H1 (cell line): ENCODE results near the gene CFAP221. TPM values are rescaled to one million over a fixed set of nuclear protein-coding genes. Genes with fewer than 3 reads are reported as not detected.

Experiments used
- CTCF ChIA-PET: fragments of 300-600 bp; sonication (Branson Sonifier 250); formaldehyde crosslinking; loops from one replicate; lab custom pipeline; 2021; ENCODE audit not compliant: partially characterized antibody; lab: Charles Lee
- POLR2A ChIA-PET: fragments of 300-600 bp; sonication (Branson Sonifier 250); formaldehyde crosslinking; loops from one replicate; lab custom pipeline; 2021; ENCODE audit warnings: inconsistent platforms; ENCODE audit not compliant: partially characterized antibody; lab: Charles Lee
- DNase-seq, 2 experiments: peaks; one replicate each; pipeline versions ENCODE4 v3.0.0 to v3.0.0-alpha.2; 2010 to 2022; ENCODE audit warnings: low spot score in 2 of 2, low read depth in 1 of 2, mixed read lengths in 1 of 2
- FAIRE-seq: peaks from 2 replicates; lab custom pipeline; 2011; peaks lifted over from hg19 to GRCh38; lab: Jason Lieb, UNC
- H2AFZ ChIP-seq: 2 replicates; pipeline ENCODE4 v1.8.1; 2012; ENCODE audit warnings: low read length, inconsistent platforms
- H2AK5ac ChIP-seq: 2 replicates; pipeline ENCODE4 v1.6.1; 2013; ENCODE audit warnings: low read depth, low read length
- H2BK120ac ChIP-seq: replicated peaks from 2 replicates; pipeline ENCODE3; 2013; ENCODE audit warnings: low read depth, low read length, inconsistent platforms
- H2BK12ac ChIP-seq: 2 replicates; pipeline ENCODE4 v1.6.1; 2013; ENCODE audit warnings: low read depth, low read length
- H2BK15ac ChIP-seq: 2 replicates; pipeline ENCODE4 v1.6.1; 2013; ENCODE audit warnings: low read length
- H2BK20ac ChIP-seq: 2 replicates; pipeline ENCODE4 v1.6.1; 2013; ENCODE audit warnings: low read length
- H2BK5ac ChIP-seq: 2 replicates; pipeline ENCODE4 v1.6.1; 2013; ENCODE audit warnings: low read depth, low read length
- H3K14ac ChIP-seq: 2 replicates; pipeline ENCODE4 v1.6.1; 2013; ENCODE audit warnings: inconsistent platforms; ENCODE audit not compliant: insufficient read length
- H3K18ac ChIP-seq: 2 replicates; pipeline ENCODE4 v1.6.1; 2013; ENCODE audit warnings: low read length; ENCODE audit errors: extremely low read depth
- H3K23ac ChIP-seq: 2 replicates; pipeline ENCODE4 v1.6.1; 2013; ENCODE audit warnings: inconsistent platforms; ENCODE audit not compliant: insufficient read length
- H3K23me2 ChIP-seq: 2 replicates; pipeline ENCODE4 v1.6.1; 2013; ENCODE audit warnings: low read depth, low read length
- H3K27ac ChIP-seq: 2 replicates; pipeline ENCODE4 v1.6.1; 2011; ENCODE audit warnings: low read depth, low read length, inconsistent platforms
- H3K27me3 ChIP-seq, 4 experiments: replicated peaks in 1 of 4; 1 replicate in 1 of 4; 2 replicates in 3 of 4; pipeline versions ENCODE4 v1.6.1 to v1.8.1; 2011 to 2013; ENCODE audit warnings: low read length in 3 of 4, mild to moderate bottlenecking in 3 of 4, inconsistent platforms in 2 of 4, mixed read lengths in 2 of 4, moderate library complexity in 1 of 4; ENCODE audit not compliant: control insufficient read depth in 3 of 4, insufficient read depth in 3 of 4; ENCODE audit errors: extremely low read depth in 1 of 4
- H3K36me3 ChIP-seq, 4 experiments: 2 replicates each; pipeline versions ENCODE4 v1.6.1 to v1.8.1; 2011 to 2013; ENCODE audit warnings: mild to moderate bottlenecking in 4 of 4, low read length in 3 of 4, moderate library complexity in 2 of 4, control low read depth in 1 of 4, inconsistent platforms in 1 of 4; ENCODE audit not compliant: insufficient read depth in 4 of 4, control insufficient read depth in 2 of 4
- H3K4ac ChIP-seq: replicated peaks from 2 replicates; pipeline ENCODE3; 2013; ENCODE audit warnings: low read length, low read depth, mixed read lengths, inconsistent platforms; ENCODE audit not compliant: insufficient read length
- H3K4me1 ChIP-seq, 4 experiments: replicated peaks in 1 of 4; 1 replicate in 1 of 4; 2 replicates in 3 of 4; pipeline versions ENCODE4 v1.6.1 to v1.8.1; 2011 to 2013; ENCODE audit warnings: low read length in 3 of 4, inconsistent platforms in 2 of 4, mixed read lengths in 1 of 4; ENCODE audit not compliant: insufficient read depth in 4 of 4, control insufficient read depth in 3 of 4
- H3K4me2 ChIP-seq, 2 experiments: 2 replicates each; pipeline versions ENCODE4 v1.6.1 to v1.8.1; 2011 to 2013; ENCODE audit warnings: low read depth in 2 of 2, low read length in 2 of 2, control low read depth in 1 of 2, inconsistent platforms in 1 of 2, mild to moderate bottlenecking in 1 of 2; ENCODE audit not compliant: insufficient read depth in 1 of 2
- H3K4me3 ChIP-seq, 4 experiments: fragments of 200-600, 300-600 bp in 1 of 4; sonication (generic), shearing (Covaris generic), sonication (Bioruptor Twin) in 1 of 4; 2 replicates each; pipeline versions ENCODE4 v1.5.1 to v1.8.1; 2011 to 2016; ENCODE audit warnings: low read length in 4 of 4, low read depth in 3 of 4, control low read depth in 2 of 4, inconsistent platforms in 2 of 4, mild to moderate bottlenecking in 2 of 4, mixed read lengths in 1 of 4, moderate library complexity in 1 of 4; ENCODE audit not compliant: insufficient read depth in 2 of 4; ENCODE audit errors: extremely low read depth in 1 of 4
- H3K56ac ChIP-seq: replicated peaks from 2 replicates; pipeline ENCODE3; 2013; ENCODE audit warnings: low read depth, mild to moderate bottlenecking, mixed read lengths, low read length, inconsistent platforms; ENCODE audit not compliant: insufficient read length
- H3K79me1 ChIP-seq: 2 replicates; pipeline ENCODE4 v1.6.1; 2013; ENCODE audit warnings: low read depth, low read length, control low read depth
- H3K79me2 ChIP-seq, 2 experiments: 2 replicates each; pipeline versions ENCODE4 v1.6.1 to v1.8.1; 2012 to 2013; ENCODE audit warnings: low read length in 2 of 2, mild to moderate bottlenecking in 2 of 2, inconsistent platforms in 1 of 2; ENCODE audit not compliant: insufficient read depth in 2 of 2, control insufficient read depth in 1 of 2
- H3K9ac ChIP-seq, 4 experiments: replicated peaks in 1 of 4; 1 replicate in 1 of 4; 2 replicates in 3 of 4; pipeline versions ENCODE4 v1.6.1 to v1.8.1; 2011 to 2013; ENCODE audit warnings: low read depth in 3 of 4, low read length in 3 of 4, control low read depth in 2 of 4, mild to moderate bottlenecking in 2 of 4, moderate library complexity in 2 of 4, inconsistent platforms in 1 of 4; ENCODE audit errors: extremely low read depth in 1 of 4
- H3K9me3 ChIP-seq, 2 experiments: 2 replicates each; pipeline versions ENCODE4 v1.6.1 to v1.8.1; 2012 to 2013; ENCODE audit warnings: mild to moderate bottlenecking in 2 of 2, moderate library complexity in 2 of 2, control low read depth in 1 of 2, inconsistent platforms in 1 of 2, low read depth in 1 of 2, low read length in 1 of 2, mixed read lengths in 1 of 2; ENCODE audit not compliant: insufficient read depth in 2 of 2
- H4K20me1 ChIP-seq, 2 experiments: replicated peaks in 1 of 2; 2 replicates each; pipeline versions ENCODE3 to v1.8.1; 2011 to 2013; ENCODE audit warnings: inconsistent platforms in 2 of 2, low read length in 2 of 2, mild to moderate bottlenecking in 1 of 2; ENCODE audit not compliant: insufficient read depth in 2 of 2, control insufficient read depth in 1 of 2
- H4K5ac ChIP-seq: 2 replicates; pipeline ENCODE4 v1.6.1; 2013; ENCODE audit warnings: low read length, low read depth, mixed read lengths, inconsistent platforms; ENCODE audit not compliant: insufficient read length
- H4K8ac ChIP-seq: 2 replicates; pipeline ENCODE4 v1.8.0; 2013; ENCODE audit warnings: mild to moderate bottlenecking, moderate library complexity, low read length, inconsistent platforms; ENCODE audit not compliant: insufficient read depth; ENCODE audit errors: extremely low read depth
- H4K91ac ChIP-seq: replicated peaks from 2 replicates; pipeline ENCODE3; 2013; ENCODE audit warnings: low read length, mixed read lengths, inconsistent platforms; ENCODE audit not compliant: insufficient read length
- ATF2 ChIP-seq: IDR thresholded peaks from 2 replicates; pipeline ENCODE4 v1.6.1; 2012; ENCODE audit warnings: low read length, inconsistent platforms
- ATF3 ChIP-seq: IDR thresholded peaks from 2 replicates; pipeline ENCODE4 v1.6.1; 2011; ENCODE audit warnings: low read depth, mild to moderate bottlenecking, low read length; ENCODE audit not compliant: insufficient read depth
- MAX ChIP-seq: IDR thresholded peaks from 2 replicates; pipeline ENCODE4 v1.6.1; 2012; ENCODE audit warnings: inconsistent platforms
- NANOG ChIP-seq: IDR thresholded peaks from 2 replicates; pipeline ENCODE4 v1.6.1; 2011; ENCODE audit warnings: low read length, low read depth, mild to moderate bottlenecking, inconsistent platforms; ENCODE audit not compliant: insufficient read depth, poor library complexity, severe bottlenecking
- POLR2AphosphoS5 ChIP-seq: IDR thresholded peaks from 2 replicates; pipeline ENCODE4 v1.6.1; 2011; ENCODE audit warnings: low read depth, low read length
- POU5F1 ChIP-seq: IDR thresholded peaks from 2 replicates; pipeline ENCODE4 v1.6.1; 2011; ENCODE audit warnings: low read depth, mild to moderate bottlenecking, low read length, moderate library complexity
- RAD21 ChIP-seq, 2 experiments: IDR thresholded peaks in 1 of 2; conservative IDR thresholded peaks in 1 of 2; 2 replicates each; pipeline ENCODE4 v1.6.1; 2011; ENCODE audit warnings: low read depth in 2 of 2, low read length in 2 of 2, improper control_type of control experiment in 1 of 2, inconsistent platforms in 1 of 2, mild to moderate bottlenecking in 1 of 2, moderate library complexity in 1 of 2
- RFX5 ChIP-seq: IDR thresholded peaks from 2 replicates; pipeline ENCODE4 v1.6.1; 2011; ENCODE audit warnings: low read depth, low read length, improper control_type of control experiment, borderline replicate concordance
- TAF7 ChIP-seq: optimal IDR thresholded peaks from 2 replicates; pipeline ENCODE3; 2011; ENCODE audit warnings: low read depth, mild to moderate bottlenecking, inconsistent platforms, low read length, moderate library complexity, borderline replicate concordance
- TCF12 ChIP-seq: IDR thresholded peaks from 2 replicates; pipeline ENCODE4 v1.6.1; 2011; ENCODE audit warnings: low read depth, mild to moderate bottlenecking, low read length
- YY1 ChIP-seq: IDR thresholded peaks from 2 replicates; pipeline ENCODE4 v1.6.1; 2011; ENCODE audit warnings: low read depth, mild to moderate bottlenecking, low read length
- WGBS, 2 experiments: shearing (Covaris generic) in 1 of 2; methylation state at CpG; one replicate each; pipeline versions ENCODE4 v1.1.6 to v1.1.7; 2013 to 2015; ENCODE audit warnings: low lambda C conversion rate in 2 of 2, mixed read lengths in 2 of 2, inconsistent platforms in 1 of 2, low coverage in 1 of 2, missing lambda C conversion rate in 1 of 2; ENCODE audit not compliant: insufficient replicate concordance in 2 of 2, insufficient coverage in 1 of 2, insufficient read length in 1 of 2; ENCODE audit errors: extremely low coverage in 1 of 2, missing lambda C conversion rate in 1 of 2; 5-methylcytosine and 5-hydroxymethylcytosine counted together
- polyA plus RNA-seq, 7 experiments: library from polyadenylated mRNA; depleted of rRNA in 3 of 7; stranded (reverse) in 5 of 7; unstranded in 2 of 7; fragments of >200 nt in 5 of 7; fragments of 200-250 nt in 2 of 7; gene quantifications; 1 replicate in 5 of 7; 2 replicates in 1 of 7; 4 replicates in 1 of 7; pipeline versions ENCODE4 v1.2.1 to v1.2.3, GENCODE V29; 2011 to 2013; ENCODE audit warnings: missing spikeins in 2 of 7, mixed read lengths in 2 of 7
- total RNA-seq: library from RNA; stranded (reverse); fragmentation: NEBNext Ultra II Directional; extraction: Animal tissue kit (Norgen Biotek cat#: 25700); gene quantifications from 2 replicates; pipeline ENCODE4 v1.2.1, GENCODE V29; 2021

CFAP221 gene
- total and polyA plus RNA-seq, 2 of the 8 experiments (the other 6 are each of a cell fraction or from before 2014, with no cell fraction given), result 0.14 to 0.71 TPM

GRCh38 chr2:119644186-119644585 lies 99.9 kb downstream of the CFAP221 start:
- POLR2A ChIA-PET, result no interaction called here
- TF ChIP-seq RFX5, result no peak
- no peak for TF ChIP-seq RAD21 (IDR thresholded peaks at IDR 0.05 in 1 of 2, conservative IDR thresholded peaks at IDR 0.05 in 1 of 2; ENCODE audit: low read depth in 2 of 2, low read length in 2 of 2)
- TF ChIP-seq POU5F1, result no peak
- TF ChIP-seq ATF2, result no peak
- no peak for TF ChIP-seq NANOG
- TF ChIP-seq POLR2AphosphoS5, result no peak
- TF ChIP-seq TAF7, result no peak
- no peak for TF ChIP-seq YY1
- no peak for TF ChIP-seq ATF3
- TF ChIP-seq TCF12, result no peak
- no peak for TF ChIP-seq MAX

More at GRCh38 chr2:119644186-119644585, 99.9 kb downstream of the CFAP221 start:
- Histone ChIP-seq H3K23ac (no peak overlapping the region), H3K27me3 (no peaks in the 10 kb centered on the region; a peak in 1 of 7 replicates), H4K20me1 (no peaks in the 10 kb centered on the region), H3K27ac (no peak overlapping the region), H3K23me2 (no peaks in the 10 kb centered on the region), H4K91ac (no peak overlapping the region), H3K4me1 (peaks cover 0 to 2% (median under 1%) of the 10 kb centered on the region in 4 experiments; a peak in 2 of 7 replicates), H3K18ac (no peak overlapping the region), H3K79me1 (no peaks in the 10 kb centered on the region), H2BK20ac (no peak overlapping the region), H3K79me2 (no peaks in the 10 kb centered on the region), H2AFZ (no peak overlapping the region), H3K4me2 (no peak overlapping the region), H3K9ac (no peak overlapping the region), H3K4me3 (no peak overlapping the region), H2BK12ac (no peak overlapping the region), H3K56ac (no peak overlapping the region), H2AK5ac (no peak overlapping the region), H2BK15ac (no peak overlapping the region), H2BK5ac (no peak overlapping the region), H4K8ac (no peak overlapping the region), H4K5ac (no peak overlapping the region), H3K36me3 (no peaks in the 10 kb centered on the region), H3K4ac (no peak overlapping the region), H3K14ac (no peak overlapping the region), H2BK120ac (no peak overlapping the region), H3K9me3 (no peaks in the 10 kb centered on the region)
- DNase-seq (no peak), FAIRE-seq (no peak)
- CTCF ChIA-PET, result interaction anchor here (1.2 to 5.1 kb wide), 2 partner anchors 17 to 156 kb away, joined by 3 to 86 read pairs; no protein-coding TSS in a partner anchor
- 92% methylated on average over 3 of the region's 3 CpGs; no CpG with 5 or more reads in 1 of the 2 experiments for WGBS, 2 experiments
